Body of pancreas (tissue), 4 donors: ENCODE data around the gene DMXL2.

Experiments used
- POLR2A ChIP-seq, 3 donors: fragments of 450-650 bp; IDR thresholded peaks; one replicate each; pipeline ENCODE4 v1.6.1; 2016; ENCODE audit warnings: antibody characterized with exemption in 3 of 3, mild to moderate bottlenecking in 2 of 3
- TF ChIP-seq, protein P1 (sequence below), 7 experiments: fragments of 450-650 bp in 4 of 7; fragments of 200-600 bp in 3 of 7; sonication (generic) in 3 of 7; IDR thresholded peaks; one replicate each; pipeline ENCODE4 v1.5.1; 2016 to 2019; ENCODE audit warnings: antibody characterized with exemption in 7 of 7

DNA sequence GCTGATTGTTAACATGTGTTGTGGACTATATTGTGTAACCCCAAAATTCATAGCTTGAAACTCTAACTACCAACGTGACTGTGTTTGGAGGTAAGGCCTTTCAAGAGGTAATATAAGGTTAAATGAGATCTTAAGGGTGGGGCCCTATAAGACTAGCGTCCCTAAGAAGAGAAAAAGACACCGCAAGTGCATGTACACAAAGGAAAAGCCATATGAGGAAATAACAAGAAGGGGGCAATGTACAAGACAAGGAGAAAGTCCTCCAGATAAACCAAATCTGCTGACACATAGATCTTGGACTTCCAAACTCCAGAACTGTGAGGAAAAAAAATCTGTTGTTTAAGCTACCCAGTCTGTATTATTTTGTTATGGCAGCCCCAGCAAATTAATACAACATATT lies 8.6 kb downstream of the DMXL2 start:
- TF ChIP-seq, protein P1, sequence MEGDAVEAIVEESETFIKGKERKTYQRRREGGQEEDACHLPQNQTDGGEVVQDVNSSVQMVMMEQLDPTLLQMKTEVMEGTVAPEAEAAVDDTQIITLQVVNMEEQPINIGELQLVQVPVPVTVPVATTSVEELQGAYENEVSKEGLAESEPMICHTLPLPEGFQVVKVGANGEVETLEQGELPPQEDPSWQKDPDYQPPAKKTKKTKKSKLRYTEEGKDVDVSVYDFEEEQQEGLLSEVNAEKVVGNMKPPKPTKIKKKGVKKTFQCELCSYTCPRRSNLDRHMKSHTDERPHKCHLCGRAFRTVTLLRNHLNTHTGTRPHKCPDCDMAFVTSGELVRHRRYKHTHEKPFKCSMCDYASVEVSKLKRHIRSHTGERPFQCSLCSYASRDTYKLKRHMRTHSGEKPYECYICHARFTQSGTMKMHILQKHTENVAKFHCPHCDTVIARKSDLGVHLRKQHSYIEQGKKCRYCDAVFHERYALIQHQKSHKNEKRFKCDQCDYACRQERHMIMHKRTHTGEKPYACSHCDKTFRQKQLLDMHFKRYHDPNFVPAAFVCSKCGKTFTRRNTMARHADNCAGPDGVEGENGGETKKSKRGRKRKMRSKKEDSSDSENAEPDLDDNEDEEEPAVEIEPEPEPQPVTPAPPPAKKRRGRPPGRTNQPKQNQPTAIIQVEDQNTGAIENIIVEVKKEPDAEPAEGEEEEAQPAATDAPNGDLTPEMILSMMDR (IDR thresholded peaks at IDR 0.05) = no peak
- TF ChIP-seq POLR2A (IDR thresholded peaks at IDR 0.05) = no peak
